GM19455 (cell line): ENCODE results near the gene TP73.

Experiments
- ATAC-seq: cut with Tn5 transposase; IDR thresholded peaks from one replicate; pipeline ENCODE4 v1.9.1; 2021; ENCODE audit not compliant: unreplicated experiment

Gene TP73

DNA sequence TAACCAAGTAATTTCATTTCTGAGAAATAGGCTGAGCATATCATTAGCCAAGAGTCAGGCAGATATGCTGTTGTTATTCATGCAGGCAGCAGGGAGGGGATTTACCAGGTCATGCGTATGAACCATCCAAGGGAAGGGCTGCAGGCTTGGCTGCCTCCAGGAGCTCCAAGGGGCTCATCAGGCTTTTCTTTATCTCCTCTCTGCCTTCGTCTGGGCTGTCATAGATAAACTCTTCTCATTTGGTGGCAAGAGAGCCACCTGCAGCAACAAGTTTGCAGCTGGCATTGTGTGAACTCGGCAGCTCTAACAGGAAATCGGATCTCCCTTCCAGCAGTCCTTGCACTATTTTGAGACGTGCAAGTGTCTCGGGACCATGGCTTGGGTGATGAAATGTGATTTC, 107.5 kb downstream of the TP73 start:
- ATAC-seq: no peak

DNA sequence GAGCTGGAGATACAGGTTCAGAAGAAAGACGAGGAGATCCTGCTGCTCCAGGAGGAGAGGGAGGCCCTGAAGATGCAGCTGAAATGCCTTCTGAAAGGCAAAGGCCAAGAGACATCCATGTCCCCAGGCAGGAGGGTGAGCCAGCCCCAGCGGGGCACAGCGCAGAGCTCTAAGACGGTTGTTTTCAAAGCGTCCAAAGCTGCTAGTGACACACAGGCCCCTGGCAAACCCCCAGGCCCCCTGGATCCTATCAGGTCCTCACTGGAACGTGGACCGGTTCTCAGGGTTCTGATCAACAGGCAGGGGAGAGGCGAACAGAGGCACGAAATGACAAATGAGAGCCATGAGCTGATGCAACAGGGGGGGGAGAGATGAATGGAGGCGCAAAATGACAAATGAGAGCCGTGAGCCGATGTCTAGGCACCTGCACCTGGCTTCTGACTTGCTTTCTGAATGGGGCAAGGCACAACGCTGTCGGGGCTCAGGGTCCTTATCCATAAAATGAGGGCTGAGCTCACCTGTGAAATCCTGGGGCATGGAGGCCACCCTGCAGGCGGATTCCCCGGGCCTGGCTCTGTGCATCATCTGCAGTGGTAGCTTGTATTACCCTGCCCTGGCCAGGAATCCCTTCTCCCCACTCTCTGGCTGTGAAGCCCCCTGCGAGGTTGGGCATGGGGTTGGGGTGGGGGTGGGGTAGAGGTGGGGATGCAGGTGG, 109.1 kb downstream of the TP73 start:
- no peak for ATAC-seq

DNA sequence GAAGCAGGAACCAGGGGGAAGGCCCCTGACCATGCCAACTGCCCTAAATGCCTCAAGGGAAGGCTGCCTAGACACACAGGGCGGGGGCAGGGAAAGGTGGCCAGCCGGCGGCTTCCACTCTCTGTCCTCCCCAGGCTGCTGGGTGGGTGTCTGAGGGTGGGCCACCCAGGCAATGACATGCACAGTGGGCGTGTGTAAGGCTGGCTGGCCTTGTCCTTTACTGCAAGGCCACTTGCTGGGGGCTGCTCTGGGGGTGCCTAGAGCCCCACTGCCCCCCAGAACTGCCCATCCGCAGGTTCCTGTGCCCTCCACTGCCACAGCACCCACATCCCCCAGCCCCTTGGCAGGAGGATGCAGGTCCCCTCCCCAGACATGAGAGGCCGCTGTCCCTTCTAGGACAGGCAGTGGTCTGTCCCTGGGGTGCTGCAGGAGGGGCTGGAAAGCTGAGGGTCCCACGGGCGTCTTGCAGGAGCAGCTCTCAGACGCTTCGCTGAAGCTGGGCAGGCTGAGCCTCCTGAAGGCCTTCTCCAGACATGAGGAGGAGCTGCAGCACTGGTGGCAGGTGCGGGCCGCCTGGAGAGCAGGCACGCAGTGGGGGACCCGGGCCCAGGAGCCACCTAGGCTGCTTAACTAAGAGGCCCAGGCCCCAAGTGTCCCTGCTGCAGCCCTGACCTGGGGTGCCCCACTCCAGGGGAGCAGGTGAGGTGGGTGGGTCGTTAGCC, 110.0 kb downstream of the TP73 start:
- ATAC-seq: no peak

DNA sequence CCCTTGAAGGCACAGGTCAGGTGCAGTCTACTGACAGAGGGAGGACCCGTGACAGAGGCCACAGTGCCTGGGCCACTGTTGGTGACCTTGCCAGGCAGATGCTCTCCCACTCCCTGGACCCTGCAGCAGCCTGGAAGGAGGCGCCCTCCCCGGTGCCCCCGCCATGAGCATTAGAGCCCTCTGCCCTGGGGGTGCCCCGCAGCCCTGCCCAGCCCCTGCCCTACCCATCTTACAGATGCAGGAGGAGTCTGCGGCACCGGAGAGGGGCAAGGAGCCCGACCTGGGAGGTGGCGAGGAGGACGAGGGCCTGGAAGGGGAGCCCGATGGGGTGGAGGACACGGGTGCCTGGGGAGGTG, 110.5 kb downstream of the TP73 start:
- no peak for ATAC-seq

DNA sequence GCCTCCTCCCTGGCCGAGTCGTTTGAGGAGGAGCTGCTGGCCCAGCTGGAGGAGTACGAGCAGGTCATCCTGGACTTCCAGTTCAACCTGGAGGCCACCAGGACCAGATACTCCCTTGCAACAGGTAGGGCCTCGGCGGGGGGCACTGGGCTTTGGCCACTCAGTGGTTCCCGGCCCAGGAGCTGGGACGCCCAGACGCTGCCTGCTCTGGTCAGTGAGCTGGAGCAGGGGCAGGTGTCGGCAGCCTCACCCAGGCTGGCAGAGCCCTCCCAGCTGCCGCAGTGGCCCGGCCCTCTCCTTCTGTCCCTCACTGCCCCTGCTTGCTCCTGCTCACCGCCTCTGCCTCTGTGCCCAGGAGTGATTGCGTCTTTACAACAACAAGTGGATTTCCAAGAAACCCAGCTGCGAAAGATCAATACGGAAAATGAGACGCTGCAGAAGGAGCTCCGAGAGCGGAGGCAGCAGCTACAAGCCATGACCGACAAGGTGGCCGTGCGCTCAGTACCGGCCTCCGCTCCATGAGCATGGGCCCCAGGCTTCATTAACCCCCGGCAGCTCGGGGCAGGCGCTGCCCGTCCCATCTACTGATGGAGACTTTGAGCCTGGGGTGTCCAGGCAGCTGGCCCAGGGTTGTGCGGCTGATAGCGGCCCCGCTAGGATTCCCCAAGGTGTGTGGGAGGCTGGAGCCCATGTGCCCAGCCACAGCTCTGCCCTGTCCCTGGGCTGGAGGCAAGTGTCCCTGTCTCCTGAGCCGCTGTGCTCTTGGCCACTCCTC, 111.2 kb downstream of the TP73 start:
- no peak for ATAC-seq

DNA sequence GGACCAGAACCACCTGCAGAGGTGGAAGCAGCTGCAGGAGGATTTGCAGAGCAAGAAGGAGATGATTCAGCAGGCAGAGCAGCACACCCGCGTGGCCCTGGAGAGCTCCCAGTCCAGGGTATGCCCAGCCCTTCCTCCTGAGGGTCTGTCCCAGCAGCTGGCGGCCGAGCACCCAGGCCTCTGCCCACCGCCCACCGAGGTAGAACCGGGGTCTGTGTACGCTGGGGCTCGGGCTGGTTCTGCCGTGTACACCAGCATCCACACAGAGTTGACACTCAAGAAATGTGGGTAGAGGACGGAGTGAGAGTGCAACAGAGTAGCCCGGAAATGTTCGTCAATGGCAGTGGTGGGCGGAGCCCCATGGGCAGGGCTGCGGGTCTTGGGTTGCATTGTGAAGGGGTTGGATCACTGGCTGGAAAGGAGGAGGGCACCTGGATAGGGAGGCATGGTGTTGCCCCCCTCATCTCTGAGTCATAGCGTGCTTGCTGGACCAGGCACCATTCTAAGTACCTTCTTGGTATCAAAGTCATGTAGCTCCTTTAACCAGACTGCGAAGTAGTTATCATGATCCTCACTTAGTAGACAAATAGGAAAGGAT, 115.1 kb downstream of the TP73 start:
- no peak for ATAC-seq

DNA sequence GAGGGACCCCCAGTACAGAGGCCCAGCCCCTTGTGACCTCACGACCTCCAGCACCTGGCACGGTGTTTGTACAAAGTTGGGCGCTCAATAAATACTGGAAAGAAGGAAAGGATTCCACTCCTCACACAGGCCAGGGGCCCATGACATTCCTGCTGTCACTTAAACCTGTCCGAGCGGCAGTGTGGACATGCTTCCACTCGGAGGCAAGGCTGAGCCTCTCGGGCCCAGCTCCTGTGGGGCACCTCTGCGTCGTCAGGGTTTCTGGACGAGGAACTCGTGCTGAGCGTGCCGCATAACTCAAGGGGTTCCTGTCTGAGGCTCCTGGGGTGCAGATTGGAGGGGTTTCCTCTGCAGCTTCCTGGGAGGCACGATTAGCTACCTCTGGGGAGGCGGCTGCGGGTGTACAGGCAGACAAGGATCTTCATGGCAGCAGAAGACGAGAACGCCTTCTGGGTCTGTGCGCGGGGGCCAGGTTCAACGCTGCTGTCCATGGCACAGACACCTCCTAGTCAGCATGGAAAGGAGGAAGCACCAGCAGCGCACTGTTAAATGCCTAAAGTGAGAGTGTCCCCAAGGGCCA, 116.6 kb downstream of the TP73 start:
- ATAC-seq: no peak

DNA sequence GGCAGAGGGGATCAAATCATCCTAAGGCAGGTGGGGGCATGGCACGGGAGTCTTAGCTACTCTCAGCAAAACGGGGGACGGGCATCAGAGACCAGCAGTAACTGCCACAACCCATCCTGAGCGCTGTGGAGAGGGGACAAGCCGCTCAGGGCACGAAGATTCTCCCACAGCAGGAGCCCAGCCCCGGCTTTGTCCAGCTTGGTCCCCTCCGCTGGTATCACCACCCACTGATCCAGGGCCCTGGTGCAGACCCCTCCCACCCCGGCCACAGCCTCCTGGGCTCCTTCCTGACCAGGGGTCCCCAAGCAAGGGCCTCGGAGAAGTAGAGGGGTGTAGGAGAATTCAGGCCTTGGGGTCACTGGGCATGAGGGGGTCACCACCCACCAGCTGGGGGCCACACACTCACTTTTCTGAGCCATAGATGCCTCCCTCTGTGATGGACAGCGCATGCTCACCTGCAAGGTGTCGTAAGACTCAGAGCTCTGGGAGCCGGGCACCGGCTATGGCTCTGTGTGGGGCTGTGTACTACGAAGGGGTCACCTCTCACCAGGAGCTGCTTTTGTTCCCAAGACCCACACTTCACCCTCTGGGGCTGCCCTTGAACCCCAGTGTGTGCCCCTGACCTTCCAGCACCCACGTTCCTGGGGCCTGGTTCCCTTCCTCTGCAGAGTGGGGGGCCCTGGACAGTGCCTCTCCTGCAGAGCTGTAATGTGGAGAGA, 117.9 kb downstream of the TP73 start:
- no peak for ATAC-seq

DNA sequence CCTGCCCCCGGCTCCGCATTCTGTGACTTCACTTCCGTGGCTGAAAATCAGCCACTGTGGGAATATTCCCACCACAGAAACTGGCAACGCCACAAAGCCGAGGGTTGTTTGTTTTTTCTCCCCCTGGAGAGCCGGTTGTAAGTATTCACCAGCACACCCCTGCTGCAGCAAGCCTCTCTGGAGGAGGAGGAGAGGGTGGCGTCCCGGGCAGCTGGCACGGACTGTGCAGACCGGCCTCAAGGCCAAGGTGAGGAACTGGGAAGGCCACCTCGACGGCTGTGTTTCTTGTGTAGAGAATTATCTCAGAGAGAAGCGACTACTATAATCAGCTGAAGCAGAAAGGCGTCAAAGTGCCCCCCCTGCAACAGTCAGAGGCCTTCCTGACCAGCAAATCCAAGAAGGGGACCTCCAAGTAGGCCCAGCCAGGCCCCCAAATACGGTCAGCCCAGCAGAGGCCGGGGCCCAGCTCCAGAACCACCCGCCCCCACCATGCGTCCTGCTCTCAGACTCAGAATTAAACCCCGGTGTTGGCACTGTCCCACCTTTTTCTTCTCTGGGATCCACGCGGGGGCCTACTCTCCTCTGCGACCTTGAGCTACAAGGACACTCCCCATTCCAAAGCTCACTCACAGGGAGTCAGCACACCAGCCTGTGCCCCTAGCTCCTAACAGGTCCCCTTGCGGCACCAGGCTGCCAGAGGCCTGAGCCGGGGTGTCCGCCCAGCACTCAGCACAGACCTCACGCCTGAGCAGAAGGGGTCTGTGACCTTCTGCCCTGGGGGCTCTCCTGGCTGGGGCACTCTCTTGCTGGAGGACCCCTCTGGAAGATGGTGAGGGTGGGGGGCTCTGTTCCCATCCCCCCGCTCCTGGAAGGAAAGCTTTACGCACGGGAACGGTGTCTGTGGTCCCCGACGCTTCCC, 119.1 kb downstream of the TP73 start:
- peak; percentile 2 for ATAC-seq

DNA sequence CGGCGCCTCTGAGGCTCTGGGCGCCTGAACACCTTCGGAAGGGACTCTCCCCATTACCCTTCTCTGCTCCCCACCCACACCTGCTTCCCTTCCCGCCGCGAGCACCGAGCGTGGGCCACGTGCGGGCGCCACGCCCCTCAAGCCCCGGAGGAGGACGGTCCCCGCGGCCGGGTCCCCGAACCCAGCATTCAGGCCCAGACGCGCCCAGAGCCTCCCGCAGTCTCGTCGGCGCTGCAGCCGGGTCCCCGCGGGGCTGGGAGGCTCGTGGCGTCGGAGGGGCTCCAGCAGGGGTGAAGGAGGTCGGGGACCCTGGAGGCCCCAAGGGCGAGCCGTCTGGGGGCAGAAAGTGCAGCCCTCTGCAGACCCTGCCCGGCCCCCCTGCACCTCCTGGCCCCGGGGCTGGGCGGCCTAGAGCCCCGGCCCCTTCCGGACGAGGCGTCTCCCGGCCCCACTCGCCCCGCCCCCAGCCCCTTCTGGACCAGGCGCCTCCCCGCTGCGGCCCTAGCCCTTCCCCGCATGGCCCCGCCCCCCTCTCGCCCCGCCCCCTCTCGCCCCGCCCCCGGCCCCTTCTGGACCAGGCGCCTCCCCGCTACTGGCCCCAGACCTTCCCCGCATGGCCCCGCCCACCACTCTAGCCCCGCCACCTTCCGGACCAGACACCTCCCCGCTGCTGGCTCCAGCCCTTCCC, 119.9 kb downstream of the TP73 start:
- ATAC-seq: peak; percentile 50

DNA sequence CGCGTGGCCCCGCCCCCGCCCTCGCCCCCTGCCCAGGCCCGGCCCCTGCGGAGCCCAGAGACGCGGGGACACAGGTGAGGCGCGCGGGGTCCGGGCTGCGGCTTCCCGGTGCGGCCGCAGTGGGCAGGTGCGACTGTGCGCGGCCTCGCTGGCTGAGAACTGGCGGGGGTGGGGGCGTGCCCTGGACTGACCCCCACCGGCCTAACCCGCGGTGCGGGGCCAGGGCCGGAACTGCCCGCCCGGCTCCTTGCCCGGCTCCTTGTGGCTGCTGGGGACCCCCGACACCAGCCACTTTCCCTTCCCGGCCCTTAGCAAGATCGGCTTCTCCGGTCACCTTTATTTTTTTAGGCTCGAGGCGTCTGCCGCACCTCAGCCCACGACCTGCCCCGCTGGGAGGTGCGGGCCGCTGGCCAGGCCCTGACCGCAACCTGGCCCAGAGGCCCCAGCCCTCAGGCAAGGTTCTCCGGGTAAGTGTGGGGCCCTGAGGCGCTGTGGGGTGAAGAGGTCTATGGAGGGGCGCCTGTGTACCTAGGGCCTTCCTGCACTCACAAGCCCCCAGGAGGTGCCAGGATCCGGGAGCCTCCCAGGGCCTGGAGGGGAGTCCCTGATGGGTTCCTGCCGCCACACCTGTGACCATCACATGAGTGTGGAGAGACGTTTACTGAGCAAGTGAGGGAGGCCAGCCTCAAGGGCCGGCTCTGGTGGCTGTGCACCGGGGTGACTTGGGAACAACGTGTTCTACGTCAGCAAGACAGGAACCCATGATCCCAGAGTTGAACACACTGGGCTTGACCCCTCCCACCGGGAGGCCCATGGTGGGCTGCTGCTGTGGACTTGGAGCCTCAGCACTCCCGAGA, 120.6 kb downstream of the TP73 start, which contains the start of gene SMIM1:
Gene SMIM1 (plus strand): TSS at position 35 of the 857 bp plus-strand sequence. CDS start 2,625 bp downstream, outside the sequence.
- peak; percentile 5 for ATAC-seq

DNA sequence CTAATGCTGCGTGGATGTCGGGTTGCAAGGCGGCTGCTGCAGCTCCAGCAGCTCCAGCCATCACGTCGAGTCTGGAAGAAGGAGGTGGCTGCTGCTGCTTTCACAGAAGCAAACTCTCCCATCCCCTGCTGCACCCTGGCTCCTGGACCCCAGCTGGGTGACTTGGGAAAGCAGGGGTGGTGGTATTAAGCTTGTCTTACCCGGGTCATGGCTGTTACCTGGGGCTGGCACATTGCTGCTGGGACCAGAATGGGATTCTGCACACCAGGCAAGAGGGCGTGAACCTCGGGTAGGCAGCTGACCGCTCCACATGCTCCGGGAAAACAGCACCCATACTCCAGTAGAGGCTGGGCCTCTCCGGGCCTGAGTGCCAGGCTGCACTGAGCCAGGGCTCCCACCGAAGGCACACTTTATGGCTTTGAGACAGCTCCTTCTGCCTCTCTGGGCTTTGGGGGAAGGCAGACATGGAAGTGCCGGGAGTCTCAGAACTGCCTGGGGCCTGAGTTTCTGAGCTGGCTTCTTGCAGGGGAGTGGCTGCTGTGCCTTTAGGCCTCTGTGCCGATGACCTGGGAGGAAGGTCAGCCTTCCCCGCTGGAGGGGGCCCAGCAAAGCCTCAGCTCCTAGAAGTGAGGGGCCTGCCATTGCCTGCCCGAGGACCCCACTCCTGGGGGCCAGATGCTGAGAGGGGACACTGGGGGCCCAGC, 121.4 kb downstream of the TP73 start:
- ATAC-seq: no peak

DNA sequence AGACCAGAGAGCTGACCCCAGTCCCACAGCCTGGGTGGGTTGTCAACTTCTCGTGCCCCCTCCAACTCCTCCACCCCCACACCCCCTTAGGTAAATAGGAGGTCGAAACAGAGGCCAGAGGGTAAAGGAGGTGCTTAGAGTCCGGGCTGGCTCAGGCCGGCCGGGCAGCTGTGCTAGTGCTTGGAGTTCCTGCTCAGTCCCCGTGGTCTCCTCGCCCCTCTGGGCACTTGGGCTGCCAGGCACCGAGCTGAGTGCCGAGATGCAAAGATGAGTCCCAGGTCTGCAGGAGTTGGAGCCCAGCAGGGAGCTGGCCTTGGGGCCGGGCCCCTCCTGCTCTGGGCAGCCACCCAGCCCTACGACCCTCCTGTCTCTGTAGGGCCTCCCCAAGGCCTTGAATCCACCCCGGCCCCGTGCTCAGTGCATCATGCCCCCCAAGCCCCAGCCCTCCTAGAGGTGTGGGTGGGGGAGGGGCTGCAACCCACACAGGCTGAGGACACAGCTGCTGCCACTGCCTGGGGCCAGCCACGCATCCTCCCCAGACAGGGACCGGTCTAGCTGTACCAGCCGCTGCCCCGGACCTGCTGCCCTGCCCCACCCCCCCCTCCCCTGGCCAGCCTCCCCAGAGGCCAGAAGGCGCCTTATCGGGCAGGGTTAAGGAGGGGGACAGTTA, 122.1 kb downstream of the TP73 start:
- ATAC-seq: no peak

DNA sequence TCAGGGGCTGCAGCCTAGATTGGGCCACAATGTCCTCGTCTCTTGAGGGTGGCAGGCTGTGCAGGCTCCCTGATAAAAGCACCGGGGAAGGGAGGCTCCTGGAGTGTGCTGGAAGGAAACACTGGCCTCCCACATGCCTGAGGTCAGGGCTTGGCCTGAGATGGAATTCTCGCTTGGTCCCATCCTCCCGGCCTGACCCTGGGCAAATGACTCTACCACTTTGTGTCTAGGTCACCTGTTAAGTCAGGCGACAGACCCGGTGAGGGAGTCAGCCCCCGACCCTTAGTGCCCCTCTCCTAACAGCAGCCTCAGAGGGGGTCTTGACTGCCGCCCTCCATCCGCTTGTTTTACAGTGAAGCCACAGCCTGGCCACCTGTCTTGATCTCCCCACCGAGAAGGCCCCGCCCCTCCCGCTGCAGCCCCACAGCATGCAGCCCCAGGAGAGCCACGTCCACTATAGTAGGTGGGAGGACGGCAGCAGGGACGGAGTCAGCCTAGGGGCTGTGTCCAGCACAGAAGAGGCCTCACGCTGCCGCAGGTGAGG, 122.7 kb downstream of the TP73 start:
- no peak for ATAC-seq

DNA sequence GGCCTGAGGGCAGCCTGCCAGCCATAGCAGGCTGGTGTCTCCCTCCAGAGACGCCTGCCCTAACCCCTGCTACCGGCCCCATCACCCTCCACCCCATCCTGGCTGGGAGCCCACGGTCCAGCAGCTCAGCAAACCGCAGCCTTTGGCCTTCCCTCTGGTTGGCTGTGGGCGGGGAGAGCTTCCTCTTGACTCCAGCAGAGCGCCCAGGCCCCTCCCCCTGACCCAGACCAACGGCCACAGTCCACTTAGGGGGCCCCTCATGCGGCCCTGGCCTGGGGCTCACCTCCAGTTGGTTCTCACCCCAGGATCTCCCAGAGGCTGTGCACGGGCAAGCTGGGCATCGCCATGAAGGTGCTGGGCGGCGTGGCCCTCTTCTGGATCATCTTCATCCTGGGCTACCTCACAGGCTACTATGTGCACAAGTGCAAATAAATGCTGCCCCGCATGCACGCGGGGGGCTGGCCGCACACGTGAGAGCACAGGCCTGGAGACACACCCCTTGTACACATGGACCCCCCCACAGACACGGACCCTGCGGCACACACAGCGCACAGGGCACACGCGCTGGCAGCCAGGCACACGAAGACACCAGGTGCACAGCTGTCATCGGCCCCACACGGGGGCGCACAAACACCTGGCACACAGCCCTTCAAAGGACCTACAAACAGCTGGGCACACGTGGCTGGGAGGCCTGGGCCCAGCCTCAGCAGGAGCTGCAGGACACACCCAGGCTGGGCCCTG, 123.3 kb downstream of the TP73 start:
- no peak for ATAC-seq
